GM12878 (cell line): ENCODE results near the gene SHISA4. TPM values are rescaled to one million over a fixed set of nuclear protein-coding genes. Genes with fewer than 3 reads are reported as not detected.

Experiments used
- BCL3 ChIP-seq: IDR thresholded peaks from 2 replicates; pipeline ENCODE4 v1.6.1; 2011; ENCODE audit warnings: borderline replicate concordance, low read depth, mild to moderate bottlenecking, moderate library complexity, low read length; ENCODE audit not compliant: insufficient read depth, poor library complexity, severe bottlenecking
- CBX5 ChIP-seq: sonication (generic); IDR thresholded peaks from 2 replicates; pipeline ENCODE4 v1.6.1; 2016; ENCODE audit warnings: low read depth, moderate library complexity, mild to moderate bottlenecking, inconsistent platforms
- E4F1 ChIP-seq: fragments of 450-650 bp; IDR thresholded peaks from 2 replicates; pipeline ENCODE4 v1.6.1; 2018; ENCODE audit warnings: borderline replicate concordance, mild to moderate bottlenecking; ENCODE audit not compliant: partially characterized antibody
- EP300 ChIP-seq, 2 experiments: fragments of 150-350 bp in 1 of 2; IDR thresholded peaks; 2 replicates each; pipeline ENCODE4 v1.6.1; 2011 to 2012; ENCODE audit warnings: low read depth in 2 of 2, low read length in 2 of 2, borderline replicate concordance in 1 of 2, improper control_type of control experiment in 1 of 2, inconsistent platforms in 1 of 2; ENCODE audit not compliant: control insufficient read depth in 1 of 2
- LARP7 ChIP-seq: fragments of 450-650 bp; IDR thresholded peaks from 2 replicates; pipeline ENCODE4 v1.6.1; 2017; ENCODE audit warnings: mild to moderate bottlenecking
- NR2F1 ChIP-seq: fragments of 450-650 bp; conservative IDR thresholded peaks from 2 replicates; pipeline ENCODE4 v1.6.1; 2017; ENCODE audit warnings: mild to moderate bottlenecking
- RAD21 ChIP-seq: IDR thresholded peaks from 2 replicates; pipeline ENCODE4 v1.6.1; 2011; ENCODE audit warnings: mild to moderate bottlenecking, low read depth, low read length, moderate library complexity; ENCODE audit not compliant: insufficient read depth
- RUNX3 ChIP-seq: IDR thresholded peaks from 2 replicates; pipeline ENCODE4 v1.6.1; 2012; ENCODE audit warnings: low read length, inconsistent platforms
- SMAD1 ChIP-seq: fragments of 450-650 bp; IDR thresholded peaks from 2 replicates; pipeline ENCODE4 v1.6.1; 2018; ENCODE audit warnings: mild to moderate bottlenecking, low read depth; ENCODE audit not compliant: partially characterized antibody
- SMC3 ChIP-seq: IDR thresholded peaks from 2 replicates; pipeline ENCODE4 v1.6.1; 2011; ENCODE audit warnings: low read length, improper control_type of control experiment, borderline replicate concordance
- ZBTB4 ChIP-seq: fragments of 450-650 bp; formaldehyde crosslinking; IDR thresholded peaks from 2 replicates; pipeline ENCODE4 v1.4.0; 2022; ENCODE audit warnings: mild to moderate bottlenecking, moderate library complexity
- ZNF217 ChIP-seq: fragments of 450-650 bp; IDR thresholded peaks from 2 replicates; pipeline ENCODE4 v1.6.1; 2017; ENCODE audit warnings: antibody characterized with exemption, mild to moderate bottlenecking
- ZSCAN29 ChIP-seq: fragments of 450-650 bp; IDR thresholded peaks from 2 replicates; pipeline ENCODE4 v1.6.1; 2017; ENCODE audit warnings: mild to moderate bottlenecking, moderate library complexity
- polyA plus RNA-seq, 11 experiments: library from polyadenylated mRNA; depleted of rRNA in 4 of 11; unstranded in 6 of 11; stranded (reverse) in 5 of 11; fragments of >200 nt; fragmentation: Nextera tagmentation in 4 of 11; fragmentation: Illumina TruSeq in 1 of 11; extraction: Ambion mirVana in 4 of 11; extraction: Trizol in 1 of 11; gene quantifications; 1 replicate in 1 of 11; 2 replicates in 10 of 11; pipeline versions ENCODE4 v1.2.1 to v1.2.3, GENCODE V29; 2011 to 2016; ENCODE audit warnings: inconsistent platforms in 2 of 11, missing spikeins in 2 of 11, low read depth in 1 of 11
- total RNA-seq, 4 experiments: library from RNA; depleted of rRNA in 3 of 4; stranded (reverse); fragments of >200 nt in 3 of 4; fragmentation: Illumina TruSeq in 1 of 4; extraction: Trizol in 1 of 4; gene quantifications; 2 replicates each; pipeline versions ENCODE4 v1.2.1 to v1.2.3, GENCODE V29; 2013 to 2021
- TF ChIP-seq, protein P1 (sequence below): IDR thresholded peaks from 2 replicates; pipeline ENCODE4 v1.6.1; 2012; ENCODE audit warnings: low read depth, low read length, improper control_type of control experiment
- TF ChIP-seq, protein P2 (sequence below): fragments of 450-650 bp; IDR thresholded peaks from 2 replicates; pipeline ENCODE4 v1.6.1; 2017; ENCODE audit warnings: borderline replicate concordance

The SHISA4 gene
- total and polyA plus RNA-seq, 10 of the 15 experiments (the other 5 are each of a cell fraction or from before 2014, with no cell fraction given): 0.07 TPM; not detected in 8

DNA sequence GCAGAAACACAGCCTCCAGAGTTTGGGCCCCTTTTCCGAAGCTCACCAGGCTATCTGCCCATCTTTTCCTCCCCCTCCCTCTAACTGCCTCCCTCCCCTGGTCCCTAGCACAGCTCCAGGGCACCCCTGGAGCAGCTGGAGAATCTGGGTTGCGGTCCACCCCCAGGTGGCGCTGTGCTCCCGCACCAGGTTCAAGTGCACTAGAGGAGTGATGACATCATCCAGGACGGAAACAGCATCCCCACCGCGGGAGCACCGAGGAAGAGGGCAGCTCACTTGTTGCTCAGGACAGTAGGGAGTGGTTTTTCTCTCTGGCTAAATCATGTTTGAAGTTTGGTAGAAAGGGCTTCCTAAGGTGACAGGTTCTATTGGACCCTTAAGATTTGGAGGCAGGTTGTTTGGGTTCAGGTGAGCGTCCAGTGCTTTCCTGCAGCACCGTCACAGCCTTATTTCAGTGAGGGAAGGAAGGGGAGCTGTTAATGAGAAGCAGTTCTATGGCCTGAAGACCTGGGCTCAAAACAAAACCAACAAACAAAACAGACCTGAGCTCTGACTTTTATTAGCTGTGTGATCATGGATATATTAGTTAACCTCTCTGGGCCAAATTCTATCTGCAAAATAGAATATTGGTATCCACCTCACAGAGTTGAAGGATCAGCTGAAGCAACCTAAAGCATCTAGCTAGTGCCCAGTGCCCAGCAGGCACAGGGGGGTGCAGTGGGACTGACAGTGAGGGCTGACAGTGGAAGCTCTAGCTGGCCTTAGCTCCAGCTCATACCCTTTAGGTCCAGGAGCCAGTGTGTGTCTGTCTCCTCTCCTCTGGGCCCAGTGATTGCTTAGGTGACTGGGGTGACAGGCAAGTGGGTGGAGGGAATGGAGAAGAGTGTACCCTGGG lies 7.5 kb downstream of the SHISA4 start (continued):
- no peak for TF ChIP-seq CBX5
- TF ChIP-seq SMAD1: no peak
- no peak for TF ChIP-seq ZNF217
- no peak for TF ChIP-seq LARP7
- TF ChIP-seq EP300 (IDR thresholded peaks at IDR 0.05; ENCODE audit: borderline replicate concordance in 1 of 2, control insufficient read depth in 1 of 2, low read depth in 2 of 2, low read length in 2 of 2): no peak
- peak; percentile 96 for TF ChIP-seq SMC3
- TF ChIP-seq RAD21: peak; percentile 87
- TF ChIP-seq, protein P1, sequence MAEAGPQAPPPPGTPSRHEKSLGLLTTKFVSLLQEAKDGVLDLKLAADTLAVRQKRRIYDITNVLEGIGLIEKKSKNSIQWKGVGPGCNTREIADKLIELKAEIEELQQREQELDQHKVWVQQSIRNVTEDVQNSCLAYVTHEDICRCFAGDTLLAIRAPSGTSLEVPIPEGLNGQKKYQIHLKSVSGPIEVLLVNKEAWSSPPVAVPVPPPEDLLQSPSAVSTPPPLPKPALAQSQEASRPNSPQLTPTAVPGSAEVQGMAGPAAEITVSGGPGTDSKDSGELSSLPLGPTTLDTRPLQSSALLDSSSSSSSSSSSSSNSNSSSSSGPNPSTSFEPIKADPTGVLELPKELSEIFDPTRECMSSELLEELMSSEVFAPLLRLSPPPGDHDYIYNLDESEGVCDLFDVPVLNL: no peak
- TF ChIP-seq NR2F1: no peak
- no peak for TF ChIP-seq E4F1
- TF ChIP-seq BCL3: no peak
- peak; percentile 94 for TF ChIP-seq RUNX3
- TF ChIP-seq ZBTB4: no peak
- TF ChIP-seq, protein P2, sequence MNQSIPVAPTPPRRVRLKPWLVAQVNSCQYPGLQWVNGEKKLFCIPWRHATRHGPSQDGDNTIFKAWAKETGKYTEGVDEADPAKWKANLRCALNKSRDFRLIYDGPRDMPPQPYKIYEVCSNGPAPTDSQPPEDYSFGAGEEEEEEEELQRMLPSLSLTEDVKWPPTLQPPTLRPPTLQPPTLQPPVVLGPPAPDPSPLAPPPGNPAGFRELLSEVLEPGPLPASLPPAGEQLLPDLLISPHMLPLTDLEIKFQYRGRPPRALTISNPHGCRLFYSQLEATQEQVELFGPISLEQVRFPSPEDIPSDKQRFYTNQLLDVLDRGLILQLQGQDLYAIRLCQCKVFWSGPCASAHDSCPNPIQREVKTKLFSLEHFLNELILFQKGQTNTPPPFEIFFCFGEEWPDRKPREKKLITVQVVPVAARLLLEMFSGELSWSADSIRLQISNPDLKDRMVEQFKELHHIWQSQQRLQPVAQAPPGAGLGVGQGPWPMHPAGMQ: no peak
- no peak for TF ChIP-seq ZSCAN29
